ENCODE results near the gene DOCK1.
"Not testable (repeated sequence)": the region's sequence is repeated elsewhere in the genome, so short reads cannot be mapped to it uniquely, and the experiment has no call there.

Gene DOCK1

GRCh38 chr10:126903656-126904360 lies 1.4 kb upstream of the DOCK1 start:
- no peak for DNase-seq

GRCh38 chr10:126904516-126904817 lies 761 bp upstream of the DOCK1 start:
- DNase-seq = no peak

GRCh38 chr10:126905776-126906703 lies 812 bp downstream of the DOCK1 start:
- peak in 4 of 14 donors; percentile 32 to 54 (median 46) for DNase-seq

GRCh38 chr10:126906704-126907422 lies 1.6 kb downstream of the DOCK1 start:
- no peak for DNase-seq

- no peak for DNase-seq
Observed at GRCh38 chr10:126907423-126907970, 2.3 kb downstream of the DOCK1 start.

- DNase-seq = peak in 2 of 14 donors; percentile 52 to 58
Observed at GRCh38 chr10:126908225-126908624, 3.0 kb downstream of the DOCK1 start.

GRCh38 chr10:126908729-126909128 lies 3.5 kb downstream of the DOCK1 start:
- no peak for DNase-seq

GRCh38 chr10:126909147-126909546 lies 3.9 kb downstream of the DOCK1 start:
- DNase-seq = no peak

- no peak for DNase-seq
Observed at GRCh38 chr10:126910196-126910595, 5.0 kb downstream of the DOCK1 start.

- no peak for DNase-seq
Observed at GRCh38 chr10:126910798-126911197, 5.6 kb downstream of the DOCK1 start.

- DNase-seq = no peak
Observed at GRCh38 chr10:126911301-126911700, 6.1 kb downstream of the DOCK1 start.

GRCh38 chr10:126913316-126913715 lies 8.1 kb downstream of the DOCK1 start:
- no peak for DNase-seq

GRCh38 chr10:126914561-126914960 lies 9.3 kb downstream of the DOCK1 start:
- DNase-seq = no peak

- not testable (repeated sequence) for DNase-seq
Observed at GRCh38 chr10:126916952-126917351, 11.7 kb downstream of the DOCK1 start.

GRCh38 chr10:126917375-126917774 lies 12.1 kb downstream of the DOCK1 start:
- peak in 3 of 14 donors; percentile 26 to 48 (median 34) for DNase-seq

GRCh38 chr10:126917975-126918908 lies 13.0 kb downstream of the DOCK1 start:
- DNase-seq = peak in 6 of 14 donors; percentile 10 to 56 (median 42)

- DNase-seq = peak in 2 of 14 donors; percentile 6 to 29
Observed at GRCh38 chr10:126919426-126919825, 14.2 kb downstream of the DOCK1 start.

- no peak for DNase-seq
Observed at GRCh38 chr10:126921162-126921561, 15.9 kb downstream of the DOCK1 start.

GRCh38 chr10:126921974-126922525 lies 16.8 kb downstream of the DOCK1 start:
- DNase-seq = no peak

GRCh38 chr10:126924180-126924914 lies 19.1 kb downstream of the DOCK1 start:
- no peak for DNase-seq

GRCh38 chr10:126924915-126925300 lies 19.7 kb downstream of the DOCK1 start:
- DNase-seq = no peak
